SK-N-SH treated with all-trans-retinoic acid at 6 μM for 48 hours (cell line): ENCODE measurements around the gene SLC22A6.

Experiments
- ARNTL ChIP-seq: fragments of 450-650 bp; formaldehyde crosslinking; IDR thresholded peaks from 2 replicates; pipeline ENCODE4 v1.5.0; 2020; ENCODE audit warnings: low read depth, mild to moderate bottlenecking, moderate library complexity, borderline replicate concordance
- ESRRG ChIP-seq: fragments of 250-450 bp; sonication (Bioruptor Pico); IDR thresholded peaks from 2 replicates; pipeline ENCODE4 v1.6.1; 2021; ENCODE audit warnings: mild to moderate bottlenecking
- GLIS3 ChIP-seq: fragments of 250-450 bp; sonication (Bioruptor Pico); IDR thresholded peaks from 2 replicates; pipeline ENCODE4 v1.5.0; 2020; ENCODE audit warnings: mild to moderate bottlenecking, moderate library complexity
- OSR1 ChIP-seq: fragments of 250-450 bp; sonication (Bioruptor Pico); IDR thresholded peaks from 2 replicates; pipeline ENCODE4 v1.8.0; 2022; ENCODE audit warnings: moderate library complexity, mild to moderate bottlenecking, inconsistent platforms
- PATZ1 ChIP-seq: fragments of 250-450 bp; sonication (Bioruptor Pico); IDR thresholded peaks from 2 replicates; pipeline ENCODE4 v1.8.0; 2020; ENCODE audit warnings: mild to moderate bottlenecking, moderate library complexity, borderline replicate concordance
- PPARA ChIP-seq: fragments of 250-450 bp; sonication (Bioruptor Pico); IDR thresholded peaks from 2 replicates; pipeline ENCODE4 v1.5.0; 2020; ENCODE audit warnings: mild to moderate bottlenecking, borderline replicate concordance
- RARB ChIP-seq: fragments of 250-450 bp; sonication (Bioruptor Pico); IDR thresholded peaks from 2 replicates; pipeline ENCODE4 v1.8.0; 2021; ENCODE audit warnings: mild to moderate bottlenecking, moderate library complexity
- TCF4 ChIP-seq: fragments of 250-450 bp; sonication (Bioruptor Pico); IDR thresholded peaks from 2 replicates; pipeline ENCODE4 v1.8.0; 2021; ENCODE audit warnings: mild to moderate bottlenecking, moderate library complexity, borderline replicate concordance
- ZC3H10 ChIP-seq: fragments of 250-450 bp; sonication (Bioruptor Pico); IDR thresholded peaks from 2 replicates; pipeline ENCODE4 v1.5.1; 2021; ENCODE audit warnings: mild to moderate bottlenecking, moderate library complexity
- ZFP30 ChIP-seq: fragments of 450-650 bp; formaldehyde crosslinking; IDR thresholded peaks from 2 replicates; pipeline ENCODE4 v1.5.0; 2022; ENCODE audit warnings: mild to moderate bottlenecking, moderate library complexity
- ZNF565 ChIP-seq: fragments of 450-650 bp; formaldehyde crosslinking; conservative IDR thresholded peaks from 2 replicates; pipeline ENCODE4 v1.5.0; 2020; ENCODE audit warnings: low read depth, mild to moderate bottlenecking, moderate library complexity
- TF ChIP-seq, protein P1 (sequence below): fragments of 250-450 bp; sonication (Bioruptor Pico); IDR thresholded peaks from 2 replicates; pipeline ENCODE4 v1.5.1; 2021; ENCODE audit warnings: mild to moderate bottlenecking, moderate library complexity

DNA sequence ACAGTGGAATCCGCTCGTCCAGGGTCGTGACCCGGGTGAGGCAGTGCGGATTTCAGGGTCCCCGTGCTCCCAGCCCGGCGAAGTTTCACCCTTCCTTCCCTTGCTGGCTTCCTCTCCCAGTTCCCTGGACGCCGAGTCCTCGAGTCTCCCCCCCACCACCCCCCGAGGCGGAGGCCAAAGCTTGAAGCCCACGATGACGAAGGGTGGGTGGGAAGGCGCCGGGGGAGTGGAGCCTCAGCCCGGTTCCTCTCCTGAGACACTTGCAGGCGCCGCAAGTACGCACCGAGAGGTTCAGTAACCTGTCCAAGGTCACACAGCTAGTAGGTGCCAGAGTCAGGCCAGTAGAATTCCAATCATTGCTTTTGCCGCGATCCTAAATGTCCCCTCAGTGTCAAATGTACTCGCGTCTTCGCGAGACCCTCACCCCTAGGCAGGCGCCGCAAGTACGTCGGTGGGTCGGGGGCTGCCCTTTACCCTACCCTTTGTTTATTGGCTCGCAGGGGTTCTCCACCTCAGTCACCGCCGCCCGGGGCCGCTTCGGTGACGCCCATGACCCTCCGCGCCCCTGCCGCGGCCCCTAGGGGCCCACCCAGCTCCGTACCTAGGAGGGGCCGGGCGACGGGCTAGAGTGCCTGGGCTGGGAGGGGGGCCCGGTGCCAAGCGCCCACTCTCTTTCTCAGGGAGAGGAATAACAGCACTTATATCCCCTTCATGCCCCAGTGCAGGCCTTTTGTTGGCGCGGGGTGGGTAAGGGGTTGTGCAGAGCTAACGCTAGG lies 57.9 kb downstream of the SLC22A6 start:
- TF ChIP-seq ZFP30 (CRISPR knock-in tag) (no peak), OSR1 (CRISPR knock-in tag) (no peak), TCF4 (CRISPR knock-in tag) (no peak), GLIS3 (no peak), ARNTL (CRISPR knock-in tag) (no peak), ESRRG (no peak), RARB (CRISPR knock-in tag) (no peak), PPARA (CRISPR knock-in tag) (no peak), ZNF565 (CRISPR knock-in tag) (no peak), PATZ1 (CRISPR knock-in tag) (no peak), ZC3H10 (CRISPR knock-in tag) (no peak)
- TF ChIP-seq, protein P1, sequence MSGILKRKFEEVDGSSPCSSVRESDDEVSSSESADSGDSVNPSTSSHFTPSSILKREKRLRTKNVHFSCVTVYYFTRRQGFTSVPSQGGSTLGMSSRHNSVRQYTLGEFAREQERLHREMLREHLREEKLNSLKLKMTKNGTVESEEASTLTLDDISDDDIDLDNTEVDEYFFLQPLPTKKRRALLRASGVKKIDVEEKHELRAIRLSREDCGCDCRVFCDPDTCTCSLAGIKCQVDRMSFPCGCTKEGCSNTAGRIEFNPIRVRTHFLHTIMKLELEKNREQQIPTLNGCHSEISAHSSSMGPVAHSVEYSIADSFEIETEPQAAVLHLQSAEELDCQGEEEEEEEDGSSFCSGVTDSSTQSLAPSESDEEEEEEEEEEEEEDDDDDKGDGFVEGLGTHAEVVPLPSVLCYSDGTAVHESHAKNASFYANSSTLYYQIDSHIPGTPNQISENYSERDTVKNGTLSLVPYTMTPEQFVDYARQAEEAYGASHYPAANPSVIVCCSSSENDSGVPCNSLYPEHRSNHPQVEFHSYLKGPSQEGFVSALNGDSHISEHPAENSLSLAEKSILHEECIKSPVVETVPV = no peak
